Progenitor cell of endocrine pancreas (in vitro differentiated cells): ENCODE measurements around the gene WDR27. TPM values are rescaled to one million over a fixed set of nuclear protein-coding genes. Genes with fewer than 3 reads are reported as not detected.

Experiments used
- DNase-seq: peaks from one replicate; pipeline ENCODE4 v3.0.0; 2021; ENCODE audit warnings: low spot score; ENCODE audit not compliant: unreplicated experiment
- H3K27ac Mint-ChIP-seq: 2 replicates; pipeline ENCODE4 v1.8.0; 2021; ENCODE audit warnings: mild to moderate bottlenecking, moderate library complexity, mixed read lengths
- H3K27me3 Mint-ChIP-seq: 2 replicates; pipeline ENCODE4 v1.8.0; 2021; ENCODE audit warnings: mixed read lengths
- H3K36me3 Mint-ChIP-seq: 2 replicates; pipeline ENCODE4 v1.8.0; 2022; ENCODE audit warnings: mixed read lengths; ENCODE audit not compliant: insufficient read depth
- H3K4me1 Mint-ChIP-seq: 2 replicates; pipeline ENCODE4 v1.8.0; 2021; ENCODE audit warnings: low read depth, mixed read lengths
- H3K4me3 Mint-ChIP-seq: 2 replicates; pipeline ENCODE4 v1.8.0; 2021; ENCODE audit warnings: low read depth, mild to moderate bottlenecking, moderate library complexity, mixed read lengths
- H3K9me3 Mint-ChIP-seq: 2 replicates; pipeline ENCODE4 v1.8.0; 2021; ENCODE audit warnings: low read depth, mixed read lengths
- CTCF ChIP-seq: fragments of 200-600 bp; sonication (generic); IDR thresholded peaks from one replicate; pipeline ENCODE4 v1.5.0; 2021; ENCODE audit warnings: antibody characterized with exemption, mild to moderate bottlenecking; ENCODE audit not compliant: unreplicated experiment
- total RNA-seq: library from RNA; stranded (reverse); gene quantifications from 2 replicates; pipeline ENCODE4 v1.2.1, GENCODE V29; 2021

WDR27 gene
- total RNA-seq, 1 donor from 2014 or later, result 123 TPM

- Mint-ChIP-seq H3K36me3 (peaks cover 6% of the 10 kb centered on the region), H3K9me3 (no peaks in the 10 kb centered on the region), H3K4me3 (no peak overlapping the region), H3K4me1 (peaks cover 4% of the 10 kb centered on the region), H3K27me3 (peaks cover 10% of the 10 kb centered on the region), H3K27ac (no peak overlapping the region)
- DNase-seq, result no peak
- TF ChIP-seq CTCF, result no peak
These were observed 277.6 kb downstream of the WDR27 start for GRCh38 chr6:169424149-169424804.

- no peak overlapping the region for H3K4me3 Mint-ChIP-seq
- TF ChIP-seq CTCF, result no peak
- peaks cover 6% of the 10 kb centered on the region for H3K36me3 Mint-ChIP-seq
- peaks cover 6% of the 10 kb centered on the region for H3K27me3 Mint-ChIP-seq
- no peak overlapping the region for H3K27ac Mint-ChIP-seq
- peaks cover 1% of the 10 kb centered on the region for H3K4me1 Mint-ChIP-seq
- DNase-seq, result no peak
- H3K9me3 Mint-ChIP-seq, result no peaks in the 10 kb centered on the region
These were observed 280.1 kb downstream of the WDR27 start for GRCh38 chr6:169421586-169422264.

- peaks cover 1% of the 10 kb centered on the region for H3K4me1 Mint-ChIP-seq
- peak; percentile 70 for TF ChIP-seq CTCF
- peaks cover 6% of the 10 kb centered on the region for H3K27me3 Mint-ChIP-seq
- H3K27ac Mint-ChIP-seq, result no peak overlapping the region
- H3K36me3 Mint-ChIP-seq, result peaks cover 6% of the 10 kb centered on the region
- peaks cover 4% of the 10 kb centered on the region for H3K9me3 Mint-ChIP-seq
- H3K4me3 Mint-ChIP-seq, result no peak overlapping the region
- DNase-seq, result peak; percentile 24
These were observed 280.8 kb downstream of the WDR27 start for GRCh38 chr6:169420912-169421543.

- Mint-ChIP-seq H3K4me1 (peaks cover 1% of the 10 kb centered on the region), H3K9me3 (peaks cover 19% of the 10 kb centered on the region), H3K27ac (no peak overlapping the region), H3K27me3 (peaks cover 6% of the 10 kb centered on the region), H3K4me3 (no peak overlapping the region), H3K36me3 (peaks cover 4% of the 10 kb centered on the region)
- no peak for TF ChIP-seq CTCF
- no peak for DNase-seq
These were observed 284.7 kb downstream of the WDR27 start for GRCh38 chr6:169417101-169417500.

GRCh38 chr6:169416249-169416648, 285.6 kb downstream of the WDR27 start:
- no peak for TF ChIP-seq CTCF
- no peak for DNase-seq
- Mint-ChIP-seq H3K36me3 (peaks cover 4% of the 10 kb centered on the region), H3K9me3 (peaks cover 19% of the 10 kb centered on the region), H3K27me3 (peaks cover 6% of the 10 kb centered on the region), H3K4me3 (no peak overlapping the region), H3K4me1 (peaks cover 1% of the 10 kb centered on the region), H3K27ac (no peak overlapping the region)
